Measurements from ENCODE around the gene TRIM67.

GRCh38 chr1:231194843-231195516, 33.1 kb downstream of the TRIM67 start:
- no peak for TF ChIP-seq TAF1 (IDR thresholded peaks at IDR 0.05; ENCODE audit: low read depth, low read length)
- TF ChIP-seq POLR2A (IDR thresholded peaks at IDR 0.05; ENCODE audit: low read depth, low read length) = no peak
- TF ChIP-seq POLR2AphosphoS5 (IDR thresholded peaks at IDR 0.05; ENCODE audit: low read depth, low read length) = no peak
